H1 (cell line): ENCODE results near the gene NT5M. TPM values are rescaled to one million over a fixed set of nuclear protein-coding genes. Genes with fewer than 3 reads are reported as not detected.

ENCODE experiments used
- BACH1 ChIP-seq: IDR thresholded peaks from 2 replicates; pipeline ENCODE4 v1.6.1; 2012; ENCODE audit warnings: low read length, improper control_type of control experiment
- KDM1A ChIP-seq: fragments of 200-600, 300-600 bp; sonication (generic); IDR thresholded peaks from 2 replicates; pipeline ENCODE4 v1.7.1; 2016; ENCODE audit warnings: mild to moderate bottlenecking, low read length, borderline replicate concordance
- SP2 ChIP-seq: IDR thresholded peaks from 2 replicates; pipeline ENCODE4 v1.6.1; 2012; ENCODE audit warnings: mild to moderate bottlenecking, low read length, inconsistent platforms
- TBP ChIP-seq: IDR thresholded peaks from 2 replicates; pipeline ENCODE4 v1.6.1; 2011; ENCODE audit warnings: low read depth, low read length, improper control_type of control experiment
- polyA plus RNA-seq, 7 experiments: library from polyadenylated mRNA; depleted of rRNA in 3 of 7; stranded (reverse) in 5 of 7; unstranded in 2 of 7; fragments of >200 nt in 5 of 7; fragments of 200-250 nt in 2 of 7; gene quantifications; 1 replicate in 5 of 7; 2 replicates in 1 of 7; 4 replicates in 1 of 7; pipeline versions ENCODE4 v1.2.1 to v1.2.3, GENCODE V29; 2011 to 2013; ENCODE audit warnings: missing spikeins in 2 of 7, mixed read lengths in 2 of 7
- total RNA-seq: library from RNA; stranded (reverse); fragmentation: NEBNext Ultra II Directional; extraction: Animal tissue kit (Norgen Biotek cat#: 25700); gene quantifications from 2 replicates; pipeline ENCODE4 v1.2.1, GENCODE V29; 2021
- TF ChIP-seq, protein P1 (sequence below), 3 experiments: IDR thresholded peaks; 1 replicate in 2 of 3; 2 replicates in 1 of 3; pipeline versions ENCODE4 v1.5.1 to v1.6.1; 2011; ENCODE audit warnings: low read length in 3 of 3, mild to moderate bottlenecking in 3 of 3, inconsistent platforms in 2 of 3, low read depth in 1 of 3, moderate library complexity in 1 of 3; ENCODE audit not compliant: insufficient read depth in 1 of 3; ENCODE audit errors: control extremely low read depth in 1 of 3

Gene NT5M
- total and polyA plus RNA-seq, 2 of the 8 experiments (the other 6 are each of a cell fraction or from before 2014, with no cell fraction given) = 7.6 to 18.2 TPM

DNA sequence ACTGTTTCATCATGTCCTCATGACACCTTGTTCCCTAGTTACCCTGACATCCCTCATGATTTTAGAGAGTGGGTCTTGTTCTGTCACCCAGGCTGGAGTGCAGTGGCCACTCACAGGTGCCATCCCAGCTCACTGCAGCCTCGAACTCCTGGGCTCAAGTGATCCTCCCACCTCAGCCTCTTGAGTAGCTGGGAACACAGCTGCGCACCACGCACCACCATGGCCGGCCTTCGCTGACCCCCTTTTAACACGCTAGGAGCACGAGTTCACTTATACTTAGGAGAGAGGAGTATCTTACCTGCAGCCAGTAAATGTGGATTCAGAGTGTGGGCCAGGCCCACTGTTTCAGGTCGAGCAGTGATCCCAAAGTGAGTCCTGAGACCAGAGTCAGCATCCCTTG lies 21.4 kb downstream of the NT5M start (continued):
- TF ChIP-seq KDM1A (no peak), BACH1 (no peak), TBP (no peak), SP2 (no peak)
- TF ChIP-seq, protein P1, sequence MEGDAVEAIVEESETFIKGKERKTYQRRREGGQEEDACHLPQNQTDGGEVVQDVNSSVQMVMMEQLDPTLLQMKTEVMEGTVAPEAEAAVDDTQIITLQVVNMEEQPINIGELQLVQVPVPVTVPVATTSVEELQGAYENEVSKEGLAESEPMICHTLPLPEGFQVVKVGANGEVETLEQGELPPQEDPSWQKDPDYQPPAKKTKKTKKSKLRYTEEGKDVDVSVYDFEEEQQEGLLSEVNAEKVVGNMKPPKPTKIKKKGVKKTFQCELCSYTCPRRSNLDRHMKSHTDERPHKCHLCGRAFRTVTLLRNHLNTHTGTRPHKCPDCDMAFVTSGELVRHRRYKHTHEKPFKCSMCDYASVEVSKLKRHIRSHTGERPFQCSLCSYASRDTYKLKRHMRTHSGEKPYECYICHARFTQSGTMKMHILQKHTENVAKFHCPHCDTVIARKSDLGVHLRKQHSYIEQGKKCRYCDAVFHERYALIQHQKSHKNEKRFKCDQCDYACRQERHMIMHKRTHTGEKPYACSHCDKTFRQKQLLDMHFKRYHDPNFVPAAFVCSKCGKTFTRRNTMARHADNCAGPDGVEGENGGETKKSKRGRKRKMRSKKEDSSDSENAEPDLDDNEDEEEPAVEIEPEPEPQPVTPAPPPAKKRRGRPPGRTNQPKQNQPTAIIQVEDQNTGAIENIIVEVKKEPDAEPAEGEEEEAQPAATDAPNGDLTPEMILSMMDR (IDR thresholded peaks at IDR 0.05; ENCODE audit: control extremely low read depth in 1 of 3, insufficient read depth in 1 of 3, low read depth in 1 of 3, low read length in 3 of 3) = no peak
